NCI-H2196 (cell line): Measurements from ENCODE around the gene TIMM10.
"Not testable (repeated sequence)": the region's sequence is repeated elsewhere in the genome, so short reads cannot be mapped to it uniquely, and the experiment has no call there.

Source experiments
- DNase-seq: peaks from one replicate; lab custom pipeline; 2025; ENCODE audit not compliant: unreplicated experiment; lab: John Stamatoyannopoulos, UW

Gene TIMM10

DNA sequence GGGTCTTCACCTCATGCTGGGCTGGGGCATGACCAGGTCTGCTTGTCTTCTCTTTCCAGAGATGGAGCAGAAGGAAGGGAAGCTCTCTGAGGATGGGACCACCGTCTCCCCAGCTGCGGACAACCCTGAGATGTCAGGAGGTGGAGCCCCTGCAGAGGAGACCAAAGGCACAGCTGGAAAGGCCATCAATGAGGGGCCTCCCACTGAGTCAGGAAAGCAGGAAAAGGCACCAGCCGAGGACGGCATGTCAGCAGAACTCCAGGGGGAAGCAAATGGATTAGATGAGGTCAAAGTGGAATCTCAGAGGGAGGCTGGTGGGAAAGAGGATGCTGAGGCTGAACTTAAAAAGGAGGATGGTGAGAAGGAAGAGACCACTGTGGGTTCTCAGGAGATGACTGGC lies 12.0 kb upstream of the TIMM10 start:
- DNase-seq, result no peak

DNA sequence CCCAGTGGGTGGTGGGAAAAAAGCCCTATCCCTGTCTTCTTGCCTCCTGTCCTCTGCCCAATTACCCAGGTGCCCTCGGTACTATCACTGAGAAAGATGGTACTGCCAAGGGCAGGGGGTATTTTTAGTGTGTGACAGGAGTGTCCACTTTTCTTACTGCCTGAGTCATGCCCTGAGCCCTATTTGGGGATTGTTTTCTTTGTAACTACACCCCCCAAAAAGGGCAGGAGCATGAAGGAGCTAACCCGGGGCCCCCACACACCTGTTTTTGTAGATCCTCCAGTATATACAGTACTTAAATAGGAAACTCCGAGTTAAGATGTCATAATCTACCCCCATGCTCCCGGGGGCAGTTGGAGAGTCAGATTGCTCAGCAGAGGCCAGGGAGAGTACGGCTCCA lies 10.6 kb upstream of the TIMM10 start:
- no peak for DNase-seq

DNA sequence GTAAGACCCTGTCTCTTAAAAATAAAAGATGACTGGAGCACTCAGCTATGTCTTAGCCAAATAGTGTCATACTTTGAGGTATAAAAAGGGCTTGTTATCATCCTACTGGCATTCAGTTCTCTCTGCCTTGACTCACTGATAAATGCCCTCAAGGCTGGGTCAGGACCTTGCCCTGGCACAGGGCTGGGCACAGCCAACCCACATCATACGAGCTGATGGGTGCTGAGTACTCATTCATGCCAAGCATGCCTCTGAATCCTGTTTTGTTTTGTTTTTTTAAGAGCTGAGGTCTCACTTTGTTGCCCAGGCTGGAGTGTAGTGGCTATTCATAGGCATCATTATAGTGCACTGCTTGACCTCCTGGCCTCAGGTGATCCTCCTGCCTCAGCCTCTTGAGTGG lies 8.8 kb upstream of the TIMM10 start:
- no peak for DNase-seq

DNA sequence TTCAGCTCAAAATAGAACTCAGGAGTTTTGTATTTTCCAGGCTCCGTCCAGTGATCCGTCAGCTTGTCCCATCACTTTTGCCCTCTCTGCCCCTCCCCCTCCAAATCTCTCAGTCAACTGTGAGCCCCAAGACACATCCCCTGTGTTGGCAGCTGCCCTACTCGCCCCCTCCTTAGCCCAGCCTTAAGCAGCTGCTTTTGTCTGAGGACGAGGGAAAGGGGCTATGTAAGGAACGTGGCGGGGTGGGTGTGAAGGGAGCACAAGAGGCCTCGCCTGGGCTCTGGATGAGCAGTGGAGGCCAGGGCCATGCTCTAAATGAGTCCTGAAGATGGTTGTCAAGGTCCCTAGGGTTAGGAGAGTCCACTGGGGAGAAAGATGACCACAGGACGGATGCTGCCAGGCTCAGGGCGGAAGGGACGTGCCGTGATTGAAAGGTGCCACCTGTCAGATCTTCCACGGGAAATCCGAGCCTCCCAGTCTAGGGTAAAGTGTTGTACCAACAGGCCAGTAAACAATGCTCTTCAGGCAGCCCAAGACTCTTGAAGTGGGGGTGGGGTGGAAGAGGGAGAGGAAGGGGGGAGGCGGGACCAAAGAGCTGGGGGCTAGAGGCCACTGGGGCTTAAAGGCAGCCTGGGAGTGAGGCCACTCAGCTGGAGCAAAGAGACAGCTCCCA lies 6.5 kb upstream of the TIMM10 start, which contains the start of gene SMTNL1:
TSS of gene SMTNL1 (plus strand) at position 649 of the 673 bp plus-strand sequence. CDS start 5,048 bp downstream, outside the sequence.
- DNase-seq, result no peak

DNA sequence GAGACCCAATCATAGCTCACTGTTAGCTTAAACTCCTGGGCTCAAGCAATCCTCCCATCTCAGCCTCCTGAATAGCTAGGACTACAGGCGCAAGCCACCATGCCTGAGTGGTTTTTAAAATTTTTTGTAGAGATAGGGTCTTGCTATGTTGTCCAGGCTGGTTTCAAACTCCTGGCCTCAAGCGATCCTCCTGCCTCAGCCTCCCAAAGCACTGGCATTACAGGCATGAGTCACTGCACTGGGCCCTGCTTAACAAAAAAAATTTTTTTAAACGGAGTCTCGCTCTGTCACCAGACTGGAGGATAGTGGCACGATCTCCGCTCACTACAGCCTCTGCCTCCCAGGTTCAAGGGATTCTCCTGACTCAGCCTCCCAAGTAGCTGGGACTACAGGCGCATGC lies 3.9 kb upstream of the TIMM10 start:
- DNase-seq, result not testable (repeated sequence)

DNA sequence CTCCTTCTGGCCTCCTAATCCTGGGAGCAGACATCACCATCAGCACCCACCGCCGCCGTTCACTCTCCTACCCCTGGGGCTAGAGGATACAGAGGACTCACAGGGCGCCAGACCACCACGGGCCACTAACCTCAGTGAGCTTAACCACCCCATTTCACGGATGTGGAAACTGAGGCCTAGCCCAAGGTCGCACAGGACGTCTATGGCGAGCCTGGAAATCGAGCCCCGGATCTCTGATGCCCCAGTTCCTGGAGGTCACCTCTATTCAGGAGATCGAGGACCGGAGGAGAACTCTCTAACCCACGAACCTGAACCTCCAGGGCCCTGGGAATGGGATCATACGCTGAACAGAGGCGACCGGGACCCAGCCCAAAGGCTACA lies 349 bp downstream of the TIMM10 start:
- no peak for DNase-seq

DNA sequence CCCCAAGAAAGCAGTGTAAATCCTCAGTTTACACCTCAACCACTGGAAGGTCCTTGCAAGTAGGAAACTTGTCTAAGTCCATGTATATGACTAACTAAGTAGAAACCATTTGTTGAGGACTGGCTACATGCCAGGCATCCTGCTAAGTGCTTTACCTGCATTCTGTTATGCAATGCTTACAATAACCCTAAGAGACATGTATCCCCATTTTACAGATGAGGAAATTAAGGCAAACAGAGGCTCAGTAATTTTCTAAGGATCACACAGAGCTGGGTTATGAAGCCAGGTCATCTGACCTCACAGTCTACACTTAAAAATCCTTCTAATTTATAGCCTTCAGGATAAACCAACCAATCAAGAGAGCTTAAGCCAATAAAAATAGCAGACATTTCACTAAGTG lies 1.5 kb downstream of the TIMM10 start:
- DNase-seq, result no peak

DNA sequence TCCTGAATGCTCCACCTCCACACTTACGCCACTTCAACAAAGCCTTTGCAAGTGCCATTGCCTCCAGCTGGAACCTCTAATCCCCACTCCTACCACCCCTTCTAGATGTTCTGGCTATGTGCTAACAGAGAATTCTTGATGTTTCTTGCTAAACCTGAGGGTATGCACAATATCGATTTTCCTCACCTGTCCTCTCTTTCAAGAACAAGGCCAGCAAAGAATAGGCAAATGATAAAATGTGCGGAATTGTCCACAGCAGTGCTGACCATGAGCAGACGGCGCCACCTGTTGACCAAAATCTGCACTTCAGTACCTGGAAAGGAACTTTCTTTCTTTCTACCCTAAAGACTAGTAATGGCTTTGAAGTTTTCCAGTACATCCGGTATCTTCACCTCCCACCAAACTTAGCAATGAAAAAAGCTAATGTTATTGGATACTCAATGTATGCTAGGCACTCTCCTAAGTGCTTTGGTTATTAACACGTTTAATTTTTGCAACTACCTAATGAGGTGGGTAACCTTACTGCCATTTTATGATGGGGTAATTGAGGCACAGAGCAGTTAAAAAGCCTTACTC lies 3.4 kb downstream of the TIMM10 start:
- peak; percentile 81 for DNase-seq

DNA sequence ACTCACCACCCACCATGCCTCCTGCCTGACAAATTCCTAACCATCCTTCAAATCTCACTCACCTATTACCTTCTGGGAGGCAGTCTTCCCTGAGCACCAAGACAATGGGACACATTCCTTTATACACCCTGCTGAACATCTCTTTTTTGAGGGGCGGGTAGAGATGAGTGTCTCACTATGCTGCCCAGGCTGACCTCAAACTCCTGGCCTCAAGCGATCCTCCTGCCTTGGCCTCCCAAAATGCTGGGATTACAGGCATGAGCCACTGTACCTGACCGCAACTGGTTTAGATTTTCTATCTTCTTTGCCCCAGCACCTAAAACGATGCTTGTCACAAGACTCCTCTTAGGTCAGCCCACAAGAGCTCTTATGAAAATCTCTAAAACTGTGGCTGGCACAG lies 7.1 kb downstream of the TIMM10 start:
- DNase-seq, result no peak

DNA sequence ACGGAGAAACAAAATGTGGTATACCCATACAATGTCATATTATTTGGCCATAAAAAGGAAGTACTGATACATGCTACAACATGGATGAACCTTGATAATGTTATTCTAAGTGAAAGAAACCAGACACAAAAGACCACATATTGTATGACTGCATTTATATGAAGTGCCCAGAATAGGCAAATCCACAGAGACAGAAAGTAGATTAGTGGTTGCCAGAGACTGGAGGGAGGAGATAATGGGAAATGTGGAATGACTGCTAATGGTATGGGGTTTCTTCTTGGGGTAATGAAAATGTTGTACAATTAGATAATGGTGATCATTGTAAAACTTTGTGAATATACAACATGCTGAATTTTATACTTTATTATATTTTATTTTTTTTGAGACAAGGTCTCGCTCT lies 9.4 kb downstream of the TIMM10 start:
- DNase-seq, result no peak

DNA sequence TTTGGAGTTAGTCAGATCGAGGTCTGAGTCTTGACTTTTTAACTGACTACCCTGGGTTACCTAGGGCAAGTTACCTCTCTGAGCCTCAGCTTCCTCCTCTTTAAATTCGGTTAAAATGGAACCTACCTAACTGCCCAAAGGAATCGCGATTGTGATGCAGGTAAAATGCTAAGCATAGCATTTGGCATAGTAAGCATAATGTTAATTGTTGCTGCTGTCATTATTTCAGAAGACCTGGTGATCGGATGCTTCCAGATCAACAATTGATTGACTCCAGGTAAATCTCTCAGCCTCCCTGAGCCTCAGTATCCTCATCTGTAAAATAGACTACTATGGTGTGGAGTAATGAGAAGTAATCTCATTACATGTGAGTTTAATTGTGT lies 14.5 kb downstream of the TIMM10 start:
- DNase-seq, result no peak

DNA sequence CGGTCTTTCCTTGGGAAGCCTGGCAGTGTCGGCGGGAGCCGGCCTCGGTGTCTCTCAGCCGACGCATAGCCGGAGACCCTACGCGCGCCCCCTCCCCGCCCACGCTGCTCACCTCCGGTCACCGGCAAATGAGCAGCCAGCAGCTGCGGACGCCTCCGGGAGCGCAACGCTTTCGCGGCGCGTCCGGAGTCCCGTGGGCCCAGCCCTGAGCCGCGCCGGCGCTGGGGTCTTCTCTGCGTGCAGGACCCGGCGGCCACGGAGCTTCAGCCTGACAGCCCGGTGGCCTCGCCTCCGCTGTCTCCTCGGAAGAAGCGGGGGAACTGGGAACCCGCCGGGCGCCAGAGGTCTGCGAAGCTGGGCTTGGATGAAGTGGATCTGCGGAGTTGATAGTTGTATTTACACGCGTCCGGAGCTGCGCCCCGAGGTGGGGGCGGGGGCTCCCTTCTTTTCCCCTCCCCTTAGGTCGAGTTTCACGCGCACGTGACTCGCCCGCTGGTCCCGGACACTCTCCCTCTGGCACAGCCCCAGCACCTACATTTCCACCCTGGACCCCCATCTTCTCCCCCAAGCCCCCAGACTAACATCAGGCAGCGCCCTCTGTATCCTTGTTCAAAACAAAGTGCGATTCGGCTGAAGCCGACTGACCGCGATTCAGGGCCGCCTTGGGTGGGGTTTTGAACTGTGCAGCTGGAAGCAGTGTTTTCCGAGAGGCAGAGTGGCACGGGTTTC lies 15.1 kb downstream of the TIMM10 start, which contains the start of gene SLC43A1:
TSS of gene SLC43A1 (minus strand) at position 371 of the 729 bp plus-strand sequence. CDS start 1,591 bp downstream, outside the sequence.
- peak; percentile 14 for DNase-seq

DNA sequence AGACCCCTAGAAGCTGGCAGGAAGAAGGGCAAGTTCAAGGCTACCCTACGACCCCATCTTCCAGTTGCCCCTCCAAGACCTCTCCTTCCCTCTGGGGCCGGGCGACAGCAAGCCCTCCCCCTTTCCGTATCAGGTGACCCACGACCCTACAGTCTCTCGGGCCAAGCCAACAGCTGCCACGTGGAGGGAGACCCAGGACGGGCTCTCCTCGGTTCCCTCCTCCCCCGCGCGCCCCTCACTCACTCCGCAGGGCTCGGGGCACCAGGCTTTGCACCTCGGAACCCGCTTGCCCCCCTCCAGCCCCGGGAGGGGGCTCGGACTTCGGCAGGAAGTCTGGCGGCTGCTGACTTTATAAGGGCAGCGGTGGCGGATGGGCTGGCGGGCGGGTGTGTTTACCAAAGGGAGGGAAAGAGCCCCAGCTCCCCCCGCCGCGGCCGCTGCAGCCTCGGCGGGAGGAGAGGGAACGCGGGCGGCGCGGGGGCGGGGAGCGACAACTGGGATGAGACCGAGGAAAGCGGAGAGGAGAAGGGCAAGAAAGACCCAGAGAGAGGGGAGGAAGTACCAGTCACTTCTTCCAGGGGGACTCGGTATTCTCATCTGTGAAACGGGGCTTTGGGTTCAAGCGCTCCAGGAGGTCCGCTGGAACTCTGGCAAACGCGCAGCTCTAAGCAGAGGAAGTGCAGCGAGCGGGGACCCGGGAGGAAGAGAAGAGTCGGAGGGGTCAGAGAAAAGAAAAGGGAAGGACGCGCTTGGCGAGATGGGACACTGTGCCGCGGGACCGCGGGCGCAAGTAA lies 15.8 kb downstream of the TIMM10 start:
- peak; percentile 29 for DNase-seq

DNA sequence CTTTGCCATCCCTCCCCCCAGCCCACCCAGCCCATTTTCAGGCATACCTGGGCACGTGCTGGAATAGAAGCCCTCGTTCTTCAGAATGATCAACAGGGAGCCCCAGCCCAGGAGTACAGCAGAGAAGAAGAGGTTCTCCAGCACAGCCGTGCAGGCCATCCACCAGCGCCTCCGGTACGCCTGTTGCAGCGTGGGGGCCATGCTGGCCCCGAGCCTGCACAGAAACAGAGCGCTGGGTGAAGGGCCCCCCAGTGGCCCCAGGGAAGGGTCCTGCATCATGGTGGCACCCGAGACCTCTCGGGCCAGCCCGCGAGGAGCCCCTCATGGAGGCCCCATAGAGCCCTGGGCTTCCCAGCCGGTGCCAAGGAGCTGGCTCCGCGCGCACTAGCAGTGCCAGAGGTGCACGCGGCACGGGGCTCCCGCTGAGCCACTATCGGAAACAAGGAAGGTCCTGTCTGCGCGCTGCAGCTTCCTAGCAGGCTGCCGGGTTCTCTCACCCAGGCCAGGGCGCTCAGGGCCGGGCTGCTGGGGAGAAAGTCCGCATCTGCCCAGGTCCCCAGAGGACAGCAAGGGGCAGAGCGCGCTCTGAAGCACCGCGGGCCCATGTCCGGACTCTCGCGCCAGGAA lies 16.5 kb downstream of the TIMM10 start:
- peak; percentile 29 for DNase-seq

DNA sequence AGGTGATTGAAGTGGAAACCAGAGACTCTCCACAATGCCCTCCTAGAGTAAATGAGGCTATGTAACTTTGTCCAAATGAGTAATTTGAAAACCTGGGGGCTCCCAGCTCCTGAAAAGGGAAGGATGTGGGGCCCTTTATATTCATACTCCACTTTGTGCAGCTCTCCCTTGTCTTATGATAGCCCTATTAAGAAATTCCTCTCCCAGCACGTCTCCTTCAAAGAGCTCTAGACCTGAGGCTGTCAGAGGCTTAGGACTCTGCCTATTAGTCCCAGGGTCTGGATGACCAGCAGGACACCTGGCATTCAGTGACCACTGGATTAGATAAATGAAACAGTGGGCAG lies 17.1 kb downstream of the TIMM10 start:
- no peak for DNase-seq

DNA sequence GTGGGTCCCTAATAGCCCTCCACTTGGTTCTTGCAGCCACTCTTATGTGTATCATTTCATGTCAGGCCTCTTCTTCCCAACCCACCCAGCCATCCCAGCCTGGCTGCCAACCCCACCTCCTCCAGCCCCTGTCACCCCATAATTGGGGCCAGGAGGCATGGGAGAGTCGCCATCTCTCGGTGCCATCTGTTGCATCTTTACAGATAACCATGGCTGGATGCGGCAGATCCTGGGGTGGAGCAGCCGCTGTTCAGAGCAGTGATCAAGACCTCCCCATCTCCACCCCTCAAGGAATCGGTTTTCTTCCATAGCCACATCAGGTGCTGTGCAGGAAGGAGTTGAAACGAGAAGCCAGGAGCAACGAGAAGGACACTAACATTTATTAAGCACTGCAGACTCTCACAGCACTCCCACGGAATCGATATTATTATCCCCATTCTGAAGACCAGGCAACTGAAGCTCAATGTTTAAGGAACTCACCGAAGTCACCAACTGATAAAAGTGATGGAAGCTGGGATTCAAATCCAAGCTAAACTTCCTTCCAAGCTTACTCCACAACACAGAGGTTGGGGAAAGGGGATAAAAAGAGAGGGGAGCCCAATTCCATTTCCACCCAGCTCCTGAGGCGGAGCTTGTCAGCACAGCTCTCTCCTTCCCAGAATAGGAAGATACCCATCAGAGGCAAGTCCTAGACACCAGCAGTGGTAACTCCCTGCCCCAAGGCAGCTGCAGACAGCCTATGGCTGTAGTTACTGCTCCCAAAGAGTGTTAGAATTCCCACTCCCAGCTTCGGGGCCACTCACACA lies 17.7 kb downstream of the TIMM10 start:
- DNase-seq, result no peak

DNA sequence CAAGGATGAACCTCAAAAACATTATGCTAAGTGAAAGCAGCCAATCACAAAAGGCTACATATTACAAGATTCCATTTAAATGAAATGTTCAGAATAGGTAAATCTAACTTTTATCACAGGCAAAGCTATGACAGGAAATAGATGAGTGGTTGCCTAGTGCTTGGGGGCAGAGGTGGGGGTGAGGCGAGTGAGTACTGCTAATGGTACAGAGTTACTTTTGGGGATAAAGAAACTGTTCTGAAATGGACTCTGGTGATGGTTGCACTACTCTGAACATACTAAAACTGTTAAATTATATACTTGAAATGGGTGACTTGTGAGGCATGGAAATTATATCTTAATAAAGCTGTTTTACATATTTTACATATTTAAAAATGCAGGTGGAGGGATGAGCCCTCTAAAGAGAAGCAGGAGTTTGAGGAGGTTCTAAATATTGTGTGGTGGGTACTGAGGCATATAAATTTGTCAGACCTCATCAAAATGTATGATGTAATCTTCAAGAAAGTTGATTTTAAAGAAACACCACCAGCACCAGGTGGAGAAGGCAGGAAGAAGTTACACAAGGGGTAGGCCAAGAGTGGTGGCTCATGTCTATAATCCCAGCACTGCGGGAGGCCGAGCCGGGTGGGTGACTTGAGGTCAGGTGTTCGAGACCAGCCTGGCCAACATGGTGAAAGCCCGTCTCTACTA lies 18.7 kb downstream of the TIMM10 start:
- DNase-seq, result no peak

DNA sequence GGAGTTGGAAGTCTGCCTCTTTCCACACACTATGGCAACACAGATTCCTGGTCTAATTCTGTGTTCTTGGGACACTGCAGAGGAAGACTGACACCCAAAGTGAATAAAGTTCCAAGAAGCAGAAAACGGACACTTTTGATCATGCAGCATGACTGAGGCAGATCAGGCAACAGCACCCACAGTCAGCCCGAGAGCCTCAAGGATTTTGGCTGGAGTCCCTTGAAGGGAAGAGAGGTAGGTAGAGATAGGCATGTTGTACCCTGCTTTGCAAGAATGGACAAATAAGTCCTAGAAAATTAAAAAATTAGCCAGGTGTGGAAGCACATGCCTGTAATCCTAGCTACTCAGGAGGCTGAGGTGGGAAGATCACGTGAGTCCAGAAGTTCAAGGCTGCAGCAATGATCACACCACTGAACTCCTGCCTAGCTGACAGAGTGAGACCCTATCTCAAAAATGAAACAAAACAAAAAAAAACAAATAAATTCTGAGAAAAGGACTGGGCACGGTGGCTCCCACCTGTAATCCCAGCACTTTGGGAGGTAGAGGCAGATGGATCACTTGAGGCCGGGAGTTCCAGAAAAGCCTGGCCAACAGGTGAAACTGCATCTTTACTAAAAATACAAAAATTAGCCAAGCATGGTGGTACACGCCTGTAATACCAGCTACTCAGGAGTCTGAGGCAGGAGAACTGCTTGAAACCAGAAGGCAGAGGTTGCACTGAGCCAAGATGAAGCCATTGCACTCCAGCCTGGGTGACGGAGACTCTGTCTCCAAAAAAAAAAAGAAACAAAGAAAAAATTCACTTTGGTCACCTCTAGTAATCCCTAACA lies 22.0 kb downstream of the TIMM10 start:
- no peak for DNase-seq

DNA sequence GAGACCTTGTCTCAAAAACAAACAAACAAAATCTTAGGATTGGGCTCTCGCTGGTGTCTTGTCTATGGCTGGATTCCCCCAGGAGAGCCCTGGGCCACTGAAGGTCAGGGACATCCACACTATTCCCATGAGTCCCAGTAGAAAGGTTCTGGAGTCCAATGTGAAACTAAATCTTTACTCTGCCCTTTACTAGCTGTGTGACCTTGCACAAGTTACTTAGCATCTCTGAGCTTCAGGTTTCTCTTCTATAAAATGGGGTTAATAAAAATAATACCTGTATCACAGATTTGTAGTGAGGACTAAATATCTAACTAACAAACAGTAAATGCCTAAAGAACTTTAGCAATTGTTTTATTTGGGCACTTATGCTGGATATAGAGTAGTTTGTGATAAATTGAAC lies 24.0 kb downstream of the TIMM10 start:
- DNase-seq, result no peak
